DOHH2 (cell line): ENCODE data around the gene CAMTA1.

Experiments
- H3F3A ChIP-seq: fragments of 200-600 bp; sonication (generic), shearing (Covaris generic); 2 replicates; pipeline ENCODE4 v1.6.0; 2016; ENCODE audit warnings: antibody characterized with exemption, mild to moderate bottlenecking; ENCODE audit not compliant: control insufficient read depth, insufficient read depth
- H3K27ac ChIP-seq: fragments of 200-600 bp; sonication (generic); 2 replicates; pipeline ENCODE4 v1.5.1; 2014; ENCODE audit warnings: low read depth, mild to moderate bottlenecking, low read length, moderate library complexity
- H3K27me3 ChIP-seq: fragments of 200-600 bp; sonication (generic); 2 replicates; pipeline ENCODE4 v1.6.1; 2014; ENCODE audit warnings: mild to moderate bottlenecking, low read length, mixed read lengths; ENCODE audit not compliant: control insufficient read depth
- H3K36me3 ChIP-seq: fragments of 200-600 bp; sonication (generic); 2 replicates; pipeline ENCODE4 v1.6.1; 2014; ENCODE audit warnings: mild to moderate bottlenecking, low read length, moderate library complexity, mixed read lengths; ENCODE audit not compliant: control insufficient read depth
- H3K4me1 ChIP-seq: fragments of 200-600 bp; sonication (generic); 2 replicates; pipeline ENCODE4 v1.6.1; 2014; ENCODE audit warnings: mild to moderate bottlenecking, low read length, mixed read lengths; ENCODE audit not compliant: control insufficient read depth
- H3K4me2 ChIP-seq: fragments of 200-600 bp; sonication (generic); 2 replicates; pipeline ENCODE4 v1.6.0; 2014; ENCODE audit warnings: mild to moderate bottlenecking, low read length, moderate library complexity
- H3K4me3 ChIP-seq: fragments of 200-600 bp; sonication (generic); 2 replicates; pipeline ENCODE4 v1.5.1; 2014; ENCODE audit warnings: mild to moderate bottlenecking, low read length, mixed read lengths
- H3K79me2 ChIP-seq: fragments of 200-600 bp; sonication (generic); 2 replicates; pipeline ENCODE4 v1.6.1; 2014; ENCODE audit warnings: mild to moderate bottlenecking, low read length, mixed read lengths; ENCODE audit not compliant: control insufficient read depth
- H3K9me2 ChIP-seq: fragments of 200-600 bp; sonication (generic); replicated peaks from 2 replicates; pipeline ENCODE4 v1.6.1; 2014; ENCODE audit warnings: mild to moderate bottlenecking, low read length, mixed read lengths; ENCODE audit not compliant: control insufficient read depth
- H3K9me3 ChIP-seq: fragments of 200-600 bp; sonication (generic); 2 replicates; pipeline ENCODE4 v1.6.1; 2014; ENCODE audit warnings: antibody characterized with exemption, low read length, mixed read lengths; ENCODE audit not compliant: control insufficient read depth, insufficient read depth
- H4K20me1 ChIP-seq: fragments of 200-600 bp; sonication (generic); 2 replicates; pipeline ENCODE4 v1.6.0; 2014; ENCODE audit warnings: low read depth, mild to moderate bottlenecking, antibody characterized with exemption, low read length, moderate library complexity; ENCODE audit not compliant: control insufficient read depth, insufficient read depth
- CTCF ChIP-seq: fragments of 200-600 bp; sonication (generic); IDR thresholded peaks from one replicate; pipeline ENCODE4 v1.5.1; 2014; ENCODE audit warnings: antibody characterized with exemption, mild to moderate bottlenecking, low read depth, low read length; ENCODE audit not compliant: poor library complexity, severe bottlenecking
- EZH2phosphoT487 ChIP-seq: fragments of 200-600 bp; sonication (generic); IDR thresholded peaks from 2 replicates; pipeline ENCODE4 v1.6.1; 2017; ENCODE audit warnings: borderline replicate concordance, mild to moderate bottlenecking, antibody characterized with exemption, low read length, moderate library complexity, mixed read lengths

The CAMTA1 gene

GRCh38 chr1:7393136-7393535, 607.9 kb downstream of the CAMTA1 start:
- Histone ChIP-seq H3K27ac (no peak overlapping the region), H3K9me3 (peaks cover 3% of the 10 kb centered on the region; the same call in 1 of the 2 replicates), H3K36me3 (no peaks in the 10 kb centered on the region), H3K27me3 (no peaks in the 10 kb centered on the region), H3K4me2 (no peak overlapping the region), H4K20me1 (no peaks in the 10 kb centered on the region), H3F3A (no peaks in the 10 kb centered on the region), H3K4me3 (no peak overlapping the region), H3K9me2 (no peaks in the 10 kb centered on the region), H3K4me1 (no peaks in the 10 kb centered on the region), H3K79me2 (no peaks in the 10 kb centered on the region)
- no peak for TF ChIP-seq EZH2phosphoT487
- TF ChIP-seq CTCF: no peak

GRCh38 chr1:7395251-7395650, 610.0 kb downstream of the CAMTA1 start:
- TF ChIP-seq EZH2phosphoT487 (no peak), CTCF (no peak)
- no peaks in the 10 kb centered on the region for H3K4me1 ChIP-seq
- H3K27me3 ChIP-seq: no peaks in the 10 kb centered on the region

GRCh38 chr1:7398982-7399381, 613.7 kb downstream of the CAMTA1 start:
- Histone ChIP-seq H3K79me2 (no peaks in the 10 kb centered on the region), H3K9me3 (peaks cover 3% of the 10 kb centered on the region; the same call in 1 of the 2 replicates), H3K4me2 (no peak overlapping the region), H3K9me2 (no peaks in the 10 kb centered on the region), H3K27ac (no peak overlapping the region), H3F3A (no peaks in the 10 kb centered on the region), H3K27me3 (peaks cover 4% of the 10 kb centered on the region; the same call in 1 of the 2 replicates), H3K36me3 (no peaks in the 10 kb centered on the region), H3K4me3 (no peak overlapping the region), H3K4me1 (no peaks in the 10 kb centered on the region), H4K20me1 (no peaks in the 10 kb centered on the region)
- TF ChIP-seq CTCF (no peak), EZH2phosphoT487 (no peak)

More at GRCh38 chr1:7395251-7395650, 610.0 kb downstream of the CAMTA1 start:
- Histone ChIP-seq H3K79me2 (no peaks in the 10 kb centered on the region), H3F3A (no peaks in the 10 kb centered on the region), H3K4me2 (no peak overlapping the region), H3K4me3 (no peak overlapping the region), H3K27ac (no peak overlapping the region), H3K36me3 (no peaks in the 10 kb centered on the region), H3K9me2 (no peaks in the 10 kb centered on the region), H4K20me1 (no peaks in the 10 kb centered on the region), H3K9me3 (peaks cover 3% of the 10 kb centered on the region; the same call in 1 of the 2 replicates)
